HepG2 (cell line): Measurements from ENCODE around the gene SNAI3. TPM values are rescaled to one million over a fixed set of nuclear protein-coding genes. Genes with fewer than 3 reads are reported as not detected.

Source experiments
- CREM ChIP-seq, 2 experiments: sonication (generic) in 1 of 2; formaldehyde crosslinking in 1 of 2; IDR thresholded peaks; 2 replicates each; pipeline versions ENCODE4 v1.4.0 to v1.6.1; 2016 to 2020; ENCODE audit warnings: antibody characterized with exemption in 1 of 2, mild to moderate bottlenecking in 1 of 2, missing genetic modification reagents in 1 of 2
- GABPB1 ChIP-seq: IDR thresholded peaks from 2 replicates; pipeline ENCODE4 v1.6.1; 2016; ENCODE audit warnings: mild to moderate bottlenecking, missing genetic modification reagents, moderate library complexity, missing compliant biosample characterization
- IRX3 ChIP-seq: sonication (generic); formaldehyde crosslinking; IDR thresholded peaks from 2 replicates; pipeline ENCODE4 v1.8.1; 2023; ENCODE audit warnings: mild to moderate bottlenecking, low read depth, missing genetic modification reagents, borderline replicate concordance
- WIZ ChIP-seq: sonication (generic); formaldehyde crosslinking; IDR thresholded peaks from 2 replicates; pipeline ENCODE4 v1.5.1; 2020; ENCODE audit warnings: mild to moderate bottlenecking, missing genetic modification reagents
- ZNF33A ChIP-seq: sonication (generic); formaldehyde crosslinking; IDR thresholded peaks from 2 replicates; pipeline ENCODE4 v1.5.1; 2020; ENCODE audit warnings: missing genetic modification reagents, mild to moderate bottlenecking, moderate library complexity, borderline replicate concordance
- ZNF749 ChIP-seq: sonication (generic); formaldehyde crosslinking; IDR thresholded peaks from 2 replicates; pipeline ENCODE4 v1.8.0; 2022; ENCODE audit warnings: mild to moderate bottlenecking, missing genetic modification reagents, moderate library complexity, borderline replicate concordance
- polyA plus RNA-seq, 8 experiments: library from polyadenylated mRNA; depleted of rRNA in 3 of 8; stranded (reverse) in 7 of 8; unstranded in 1 of 8; fragments of >200 nt; fragmentation: Illumina TruSeq in 4 of 8; extraction: Trizol in 4 of 8; gene quantifications; 2 replicates each; pipeline versions ENCODE4 v1.2.1 to v1.2.3, GENCODE V29; 2011 to 2016; ENCODE audit warnings: low read depth in 4 of 8, missing spikeins in 1 of 8, mixed read lengths in 1 of 8; ENCODE audit not compliant: insufficient read depth in 1 of 8
- total RNA-seq, 5 experiments: library from RNA; depleted of rRNA; stranded (reverse); fragments of >200 nt; fragmentation: Illumina TruSeq; extraction: Trizol; gene quantifications; 2 replicates each; pipeline ENCODE4 v1.2.3, GENCODE V29; 2016; ENCODE audit warnings: low read depth in 1 of 5
- TF ChIP-seq, protein P1 (sequence below): IDR thresholded peaks from 2 replicates; pipeline ENCODE4 v1.6.1; 2016
- TF ChIP-seq, protein P2 (sequence below): IDR thresholded peaks from 2 replicates; pipeline ENCODE4 v1.6.1; 2016; ENCODE audit warnings: missing compliant biosample characterization, missing genetic modification reagents, borderline replicate concordance
- TF ChIP-seq, protein P3 (sequence below): sonication (generic); formaldehyde crosslinking; IDR thresholded peaks from 2 replicates; pipeline ENCODE4 v1.5.1; 2020; ENCODE audit warnings: missing genetic modification reagents, mild to moderate bottlenecking, borderline replicate concordance
- TF ChIP-seq, protein P4 (sequence below), 2 experiments: fragments of 450-650 bp in 1 of 2; sonication (generic) in 1 of 2; formaldehyde crosslinking in 1 of 2; IDR thresholded peaks; 2 replicates each; pipeline versions ENCODE4 v1.6.1 to v1.8.0; 2016 to 2022; ENCODE audit warnings: antibody characterized with exemption in 1 of 2, mild to moderate bottlenecking in 1 of 2, missing genetic modification reagents in 1 of 2

The SNAI3 gene
- total and polyA plus RNA-seq, 2 of the 13 experiments (the other 11 are each of a cell fraction or from before 2014, with no cell fraction given): 0.09 to 0.18 TPM

DNA sequence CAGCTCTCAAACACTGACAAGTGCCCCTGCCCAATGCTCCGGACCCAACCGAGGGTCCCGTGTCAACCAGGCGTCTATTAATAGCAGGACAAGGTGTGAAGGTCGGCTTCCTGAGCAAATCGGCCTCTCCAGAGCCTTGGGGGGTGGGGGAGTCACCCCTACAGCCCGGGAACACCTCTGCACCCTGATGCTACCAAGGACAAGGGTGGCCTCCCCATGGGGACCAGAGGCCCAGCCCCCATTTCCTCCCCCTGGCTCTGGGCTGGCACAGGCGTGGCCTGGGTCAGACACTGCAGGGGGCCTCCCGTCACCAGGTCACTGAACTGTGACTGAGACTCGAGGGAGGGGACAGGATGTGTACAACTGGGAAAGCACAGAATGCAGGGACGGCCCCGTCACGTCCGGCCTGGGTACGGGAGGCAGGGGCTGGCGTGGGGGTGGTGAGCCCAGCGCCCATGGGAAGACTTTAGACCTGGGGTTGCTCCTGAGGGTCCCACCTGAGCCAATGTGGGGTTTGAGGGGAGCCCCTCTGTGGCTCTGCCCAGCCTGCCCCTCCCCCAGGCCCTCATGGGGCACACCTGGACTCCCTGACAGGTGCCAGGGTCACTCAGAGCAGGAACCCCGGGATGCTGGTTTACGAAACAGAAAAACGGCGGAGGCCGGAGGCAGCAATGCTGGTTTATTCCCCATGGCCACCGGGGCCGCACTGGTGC, 34.9 kb downstream of the SNAI3 start (continued):
- TF ChIP-seq, protein P1, sequence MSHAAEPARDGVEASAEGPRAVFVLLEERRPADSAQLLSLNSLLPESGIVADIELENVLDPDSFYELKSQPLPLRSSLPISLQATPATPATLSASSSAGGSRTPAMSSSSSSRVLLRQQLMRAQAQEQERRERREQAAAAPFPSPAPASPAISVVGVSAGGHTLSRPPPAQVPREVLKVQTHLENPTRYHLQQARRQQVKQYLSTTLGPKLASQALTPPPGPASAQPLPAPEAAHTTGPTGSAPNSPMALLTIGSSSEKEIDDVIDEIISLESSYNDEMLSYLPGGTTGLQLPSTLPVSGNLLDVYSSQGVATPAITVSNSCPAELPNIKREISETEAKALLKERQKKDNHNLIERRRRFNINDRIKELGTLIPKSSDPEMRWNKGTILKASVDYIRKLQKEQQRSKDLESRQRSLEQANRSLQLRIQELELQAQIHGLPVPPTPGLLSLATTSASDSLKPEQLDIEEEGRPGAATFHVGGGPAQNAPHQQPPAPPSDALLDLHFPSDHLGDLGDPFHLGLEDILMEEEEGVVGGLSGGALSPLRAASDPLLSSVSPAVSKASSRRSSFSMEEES: peak; percentile 82
- TF ChIP-seq, protein P2, sequence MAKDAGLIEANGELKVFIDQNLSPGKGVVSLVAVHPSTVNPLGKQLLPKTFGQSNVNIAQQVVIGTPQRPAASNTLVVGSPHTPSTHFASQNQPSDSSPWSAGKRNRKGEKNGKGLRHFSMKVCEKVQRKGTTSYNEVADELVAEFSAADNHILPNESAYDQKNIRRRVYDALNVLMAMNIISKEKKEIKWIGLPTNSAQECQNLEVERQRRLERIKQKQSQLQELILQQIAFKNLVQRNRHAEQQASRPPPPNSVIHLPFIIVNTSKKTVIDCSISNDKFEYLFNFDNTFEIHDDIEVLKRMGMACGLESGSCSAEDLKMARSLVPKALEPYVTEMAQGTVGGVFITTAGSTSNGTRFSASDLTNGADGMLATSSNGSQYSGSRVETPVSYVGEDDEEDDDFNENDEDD (CRISPR knock-in tag): peak; percentile 61
- TF ChIP-seq ZNF33A (CRISPR knock-in tag) (peak; percentile 88; the same call in 1 of the 2 replicates), IRX3 (CRISPR knock-in tag) (peak; percentile 90; the same call in 1 of the 2 replicates), CREM (IDR thresholded peaks at IDR 0.05) (peak; percentile 91), CREM (CRISPR knock-in tag; IDR thresholded peaks at IDR 0.05) (peak; percentile 31; the same call in 1 of the 2 replicates), ZNF749 (CRISPR knock-in tag) (peak; percentile 70; the same call in 1 of the 2 replicates), WIZ (CRISPR knock-in tag) (peak; percentile 76; the same call in 1 of the 2 replicates), GABPB1 (CRISPR knock-in tag) (peak; percentile 94)
- TF ChIP-seq, protein P3, sequence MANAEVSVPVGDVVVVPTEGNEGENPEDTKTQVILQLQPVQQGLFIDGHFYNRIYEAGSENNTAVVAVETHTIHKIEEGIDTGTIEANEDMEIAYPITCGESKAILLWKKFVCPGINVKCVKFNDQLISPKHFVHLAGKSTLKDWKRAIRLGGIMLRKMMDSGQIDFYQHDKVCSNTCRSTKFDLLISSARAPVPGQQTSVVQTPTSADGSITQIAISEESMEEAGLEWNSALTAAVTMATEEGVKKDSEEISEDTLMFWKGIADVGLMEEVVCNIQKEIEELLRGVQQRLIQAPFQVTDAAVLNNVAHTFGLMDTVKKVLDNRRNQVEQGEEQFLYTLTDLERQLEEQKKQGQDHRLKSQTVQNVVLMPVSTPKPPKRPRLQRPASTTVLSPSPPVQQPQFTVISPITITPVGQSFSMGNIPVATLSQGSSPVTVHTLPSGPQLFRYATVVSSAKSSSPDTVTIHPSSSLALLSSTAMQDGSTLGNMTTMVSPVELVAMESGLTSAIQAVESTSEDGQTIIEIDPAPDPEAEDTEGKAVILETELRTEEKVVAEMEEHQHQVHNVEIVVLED: no peak
- TF ChIP-seq, protein P4, sequence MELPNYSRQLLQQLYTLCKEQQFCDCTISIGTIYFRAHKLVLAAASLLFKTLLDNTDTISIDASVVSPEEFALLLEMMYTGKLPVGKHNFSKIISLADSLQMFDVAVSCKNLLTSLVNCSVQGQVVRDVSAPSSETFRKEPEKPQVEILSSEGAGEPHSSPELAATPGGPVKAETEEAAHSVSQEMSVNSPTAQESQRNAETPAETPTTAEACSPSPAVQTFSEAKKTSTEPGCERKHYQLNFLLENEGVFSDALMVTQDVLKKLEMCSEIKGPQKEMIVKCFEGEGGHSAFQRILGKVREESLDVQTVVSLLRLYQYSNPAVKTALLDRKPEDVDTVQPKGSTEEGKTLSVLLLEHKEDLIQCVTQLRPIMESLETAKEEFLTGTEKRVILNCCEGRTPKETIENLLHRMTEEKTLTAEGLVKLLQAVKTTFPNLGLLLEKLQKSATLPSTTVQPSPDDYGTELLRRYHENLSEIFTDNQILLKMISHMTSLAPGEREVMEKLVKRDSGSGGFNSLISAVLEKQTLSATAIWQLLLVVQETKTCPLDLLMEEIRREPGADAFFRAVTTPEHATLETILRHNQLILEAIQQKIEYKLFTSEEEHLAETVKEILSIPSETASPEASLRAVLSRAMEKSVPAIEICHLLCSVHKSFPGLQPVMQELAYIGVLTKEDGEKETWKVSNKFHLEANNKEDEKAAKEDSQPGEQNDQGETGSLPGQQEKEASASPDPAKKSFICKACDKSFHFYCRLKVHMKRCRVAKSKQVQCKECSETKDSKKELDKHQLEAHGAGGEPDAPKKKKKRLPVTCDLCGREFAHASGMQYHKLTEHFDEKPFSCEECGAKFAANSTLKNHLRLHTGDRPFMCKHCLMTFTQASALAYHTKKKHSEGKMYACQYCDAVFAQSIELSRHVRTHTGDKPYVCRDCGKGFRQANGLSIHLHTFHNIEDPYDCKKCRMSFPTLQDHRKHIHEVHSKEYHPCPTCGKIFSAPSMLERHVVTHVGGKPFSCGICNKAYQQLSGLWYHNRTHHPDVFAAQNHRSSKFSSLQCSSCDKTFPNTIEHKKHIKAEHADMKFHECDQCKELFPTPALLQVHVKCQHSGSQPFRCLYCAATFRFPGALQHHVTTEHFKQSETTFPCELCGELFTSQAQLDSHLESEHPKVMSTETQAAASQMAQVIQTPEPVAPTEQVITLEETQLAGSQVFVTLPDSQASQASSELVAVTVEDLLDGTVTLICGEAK (IDR thresholded peaks at IDR 0.05): no peak; the same call in 1 of the 2 replicates
- TF ChIP-seq, protein P4 (CRISPR knock-in tag; IDR thresholded peaks at IDR 0.05): peak; percentile 36; the same call in 1 of the 2 replicates
